Measurements from ENCODE around the gene CORO7. TPM values are rescaled to one million over a fixed set of nuclear protein-coding genes. Genes with fewer than 3 reads are reported as not detected.
A peak's percentile ranks its signal among the peaks of the same experiment; 100 is the strongest.

The CORO7 gene
- total RNA-seq, 1 donor from 2014 or later: 39.1 TPM

DNA sequence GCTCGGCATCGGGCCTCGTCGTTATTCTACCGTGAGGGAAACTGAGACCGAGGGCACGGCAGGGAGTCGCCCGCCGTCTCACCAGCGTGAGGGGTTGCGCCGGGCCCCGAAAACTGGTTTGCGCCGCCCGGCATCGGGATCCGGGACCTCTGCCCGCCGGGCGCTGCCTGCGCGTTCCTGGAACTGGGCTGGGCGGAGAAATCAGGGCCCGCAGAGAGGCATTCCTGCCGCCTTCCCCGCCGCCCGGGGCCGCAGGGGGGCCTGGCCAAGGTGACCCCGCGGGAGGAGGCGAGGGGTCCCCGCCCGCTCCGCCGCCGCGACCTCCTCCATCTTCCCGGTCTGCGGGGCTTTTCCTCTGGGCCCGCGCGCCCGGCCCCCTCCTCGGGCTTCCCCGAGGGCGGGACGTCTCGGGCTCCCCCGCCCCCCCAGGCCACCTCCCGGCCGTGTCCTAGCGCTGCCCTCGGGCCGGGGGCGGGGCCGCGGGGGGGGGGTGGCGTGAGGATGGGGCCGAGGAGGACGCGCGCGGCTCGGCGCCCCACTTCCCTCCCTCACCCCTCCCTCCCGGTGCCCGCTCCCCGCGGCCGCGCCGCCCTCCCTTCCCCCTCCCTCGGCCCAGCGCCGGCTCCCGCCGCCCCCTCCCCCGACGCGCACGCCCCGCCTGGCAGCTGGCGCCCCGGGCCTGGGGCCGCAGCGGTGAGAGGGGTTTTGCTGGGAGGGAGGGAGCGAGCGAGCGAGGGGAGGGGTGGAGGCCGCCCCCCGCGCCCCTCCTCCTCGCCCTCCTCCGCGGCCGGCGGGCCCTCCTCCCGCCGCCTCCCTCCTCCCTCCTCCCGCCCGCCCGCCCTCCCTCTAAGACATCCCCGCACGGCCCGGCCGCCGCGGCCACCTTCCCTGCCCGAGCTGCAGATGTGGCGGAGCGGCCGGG, 100.9 kb downstream of the CORO7 start, which contains the start of gene GLIS2:
TSS of gene GLIS2 (plus strand) at position 882 of the 922 bp plus-strand sequence. CDS start 16,214 bp downstream, outside the sequence.
- no peak for FAIRE-seq
- DNase-seq (ENCODE audit: low spot score in 2 of 2): peak; percentile 80 to 86

DNA sequence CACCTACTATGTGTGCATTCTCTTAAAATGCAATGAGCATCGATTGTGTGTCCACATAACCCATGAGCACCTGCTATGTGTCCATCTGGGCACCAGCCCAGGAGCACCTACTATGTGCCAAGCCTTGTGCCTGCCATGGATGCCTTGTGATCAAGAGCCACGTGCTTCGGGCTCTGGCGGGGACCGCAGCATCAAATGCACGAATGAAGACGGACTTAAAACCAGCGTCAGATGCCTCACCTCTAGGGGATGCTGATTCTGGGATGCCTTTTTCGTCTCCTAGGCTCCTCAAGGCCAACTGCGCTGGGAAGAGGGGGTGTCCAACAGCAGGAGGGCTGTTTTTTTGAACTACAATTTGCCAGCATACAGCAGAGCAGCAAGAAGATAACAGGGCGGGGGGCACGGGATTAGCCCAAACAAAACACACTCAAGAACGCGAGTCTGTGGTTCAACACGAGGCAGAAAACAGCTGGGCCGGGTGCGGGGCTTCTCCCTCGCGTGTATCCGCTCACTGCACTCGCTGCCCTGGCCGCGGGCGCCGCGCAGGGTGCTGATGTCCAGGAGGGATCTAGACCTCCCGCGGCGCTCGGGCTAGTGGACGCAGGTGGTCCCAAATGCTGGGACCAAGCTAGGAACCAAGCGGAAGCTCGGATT, 101.7 kb downstream of the CORO7 start:
- FAIRE-seq (no peak), DNase-seq (ENCODE audit: low spot score in 2 of 2) (no peak)

DNA sequence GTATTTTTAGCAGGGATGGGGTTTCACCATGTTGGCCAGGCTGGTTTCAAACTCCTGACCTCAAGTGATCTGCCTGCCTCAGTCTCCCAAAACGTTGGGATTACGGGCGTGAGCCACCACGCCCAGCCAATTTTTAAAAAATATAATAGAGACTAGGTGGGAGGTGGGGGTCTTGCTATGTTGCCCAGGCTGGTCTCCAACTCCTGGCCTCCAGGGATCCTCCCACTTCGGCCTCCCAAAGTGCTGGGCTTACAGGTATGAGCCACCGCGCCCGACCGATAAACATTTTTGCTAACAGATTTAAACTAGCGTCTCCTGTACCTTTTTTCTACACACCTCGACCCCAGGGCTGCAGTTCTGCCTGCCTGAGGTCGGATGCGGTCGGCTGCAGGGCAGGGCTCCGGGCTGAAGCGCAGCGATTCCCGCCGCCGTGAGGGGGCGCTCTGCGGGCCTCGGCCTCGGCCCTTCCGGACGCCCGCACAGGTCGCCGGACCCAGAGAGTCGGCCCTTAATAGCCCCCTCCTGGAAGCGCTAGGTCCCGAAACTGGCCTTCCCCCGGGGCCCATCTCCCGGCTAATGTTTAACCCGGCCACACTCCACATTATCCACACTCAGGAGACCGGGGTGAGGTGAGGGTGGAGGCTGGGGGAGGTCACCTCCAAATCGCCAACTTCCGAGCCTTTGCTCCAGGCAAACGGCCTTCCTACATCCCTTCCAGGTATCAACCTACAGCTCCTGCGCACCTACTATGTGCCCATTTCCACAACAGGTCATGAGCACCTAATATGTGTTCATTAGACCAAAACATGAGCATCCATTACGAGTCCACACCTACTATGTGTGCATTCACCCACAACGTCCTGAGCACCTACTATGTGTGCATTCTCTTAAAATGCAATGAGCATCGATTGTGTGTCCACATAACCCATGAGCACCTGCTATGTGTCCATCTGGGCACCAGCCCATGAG, 102.5 kb downstream of the CORO7 start:
- no peak for FAIRE-seq

DNA sequence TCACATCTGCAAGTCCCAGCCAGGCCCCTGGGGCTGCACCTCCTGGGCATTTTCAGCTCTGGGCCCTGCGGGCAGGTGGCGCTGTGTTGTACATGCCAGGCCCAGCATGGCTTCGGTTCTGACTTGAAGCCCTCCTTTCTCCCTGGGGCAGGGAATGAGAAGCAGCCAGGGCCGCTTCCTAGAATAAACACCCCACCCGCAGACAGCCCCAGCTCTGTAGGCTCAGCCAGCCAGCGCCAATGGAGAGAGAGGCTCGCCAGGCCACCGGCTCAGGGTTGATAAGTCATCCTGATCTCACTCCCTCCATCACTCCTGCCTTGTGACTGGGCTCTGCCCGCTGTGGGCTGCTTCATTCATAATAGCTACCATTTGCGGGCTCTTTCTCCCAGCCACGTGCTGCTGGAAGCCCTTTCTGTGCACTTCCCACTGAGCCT, 106.5 kb downstream of the CORO7 start:
- FAIRE-seq: no peak
- peak in 1 of 2 donors; percentile 41 for DNase-seq (ENCODE audit: low spot score in 2 of 2)

More for the DNA sequence above, 102.5 kb downstream of the CORO7 start:
- DNase-seq (ENCODE audit: low spot score in 2 of 2): no peak

DNA sequence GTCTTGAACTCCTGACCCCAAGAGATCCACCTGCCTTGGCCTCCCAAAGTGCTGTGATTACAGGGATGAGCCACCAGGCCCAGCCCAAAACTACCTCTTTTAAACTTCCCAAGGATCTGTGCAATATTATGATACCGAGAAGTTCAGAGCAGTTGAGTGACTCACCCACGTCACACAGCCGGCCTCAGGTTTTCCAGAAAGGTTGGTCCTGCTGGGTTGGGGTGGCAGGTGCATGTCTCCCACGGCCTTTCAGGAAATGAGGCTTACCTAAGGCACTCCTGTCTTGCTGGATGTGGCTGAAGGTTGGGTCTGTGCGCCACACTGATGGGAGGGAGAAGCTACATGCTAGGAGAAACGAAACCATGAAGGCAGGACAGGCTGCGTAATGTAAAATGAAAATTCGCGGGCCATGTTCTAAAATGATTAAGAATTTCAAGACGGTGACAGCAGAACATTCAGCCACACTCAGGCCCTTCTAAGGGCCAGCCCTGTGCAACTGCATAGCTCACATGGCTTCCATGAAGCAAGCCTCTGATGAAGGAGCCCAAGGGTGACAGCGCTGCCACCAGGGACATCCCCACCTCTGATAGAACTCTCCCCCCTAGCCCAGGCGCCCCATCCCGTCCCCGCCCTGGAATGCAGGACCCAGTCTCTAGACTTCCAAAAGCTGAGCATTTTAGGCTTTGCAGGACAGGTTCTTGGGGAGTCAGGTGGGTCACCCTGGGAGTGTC, 107.1 kb downstream of the CORO7 start:
- no peak for DNase-seq (ENCODE audit: low spot score in 2 of 2)
- FAIRE-seq: no peak

DNA sequence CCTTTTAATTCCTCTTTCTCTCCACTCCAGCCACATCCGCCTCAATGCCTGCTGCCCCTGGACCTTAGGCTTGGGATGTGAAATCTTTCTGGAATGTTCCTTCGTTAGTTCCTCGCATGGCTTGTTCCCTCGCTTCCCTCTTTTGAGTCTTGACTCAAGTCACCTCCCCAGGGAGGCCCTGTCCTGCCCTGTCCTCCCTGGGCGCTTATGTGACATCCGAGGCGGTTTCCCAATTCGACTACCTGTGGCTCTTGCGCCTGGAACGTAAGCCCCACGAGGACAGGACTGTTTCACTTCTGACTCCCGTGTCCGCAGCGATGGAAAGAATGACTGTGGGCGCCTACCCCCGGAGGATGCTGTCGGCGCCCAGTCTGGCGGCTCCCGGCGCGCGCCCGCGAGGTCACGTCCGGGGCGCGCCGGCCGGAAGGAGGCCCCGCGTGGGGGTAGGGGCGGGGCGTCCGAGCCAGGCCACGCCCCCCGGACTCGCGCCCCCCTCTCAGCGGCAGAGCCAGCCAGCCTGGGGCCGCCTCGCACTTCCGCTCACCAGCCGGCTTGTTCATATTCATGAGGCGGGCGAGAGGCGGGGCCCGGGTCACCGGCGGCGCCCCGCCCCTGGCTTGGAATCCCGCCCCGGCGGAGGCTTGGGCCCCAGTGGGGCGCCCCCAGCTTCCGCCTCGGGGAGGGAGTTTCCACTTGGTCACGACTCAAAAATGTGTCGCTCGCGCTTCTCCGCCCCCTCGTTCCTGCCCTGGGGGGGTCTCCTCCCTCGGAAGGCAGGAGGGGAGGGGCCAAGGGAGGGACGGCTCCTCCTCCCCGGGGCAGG, 109.0 kb downstream of the CORO7 start:
- no peak for FAIRE-seq
- DNase-seq (ENCODE audit: low spot score in 2 of 2): peak; percentile 93 to 98

DNA sequence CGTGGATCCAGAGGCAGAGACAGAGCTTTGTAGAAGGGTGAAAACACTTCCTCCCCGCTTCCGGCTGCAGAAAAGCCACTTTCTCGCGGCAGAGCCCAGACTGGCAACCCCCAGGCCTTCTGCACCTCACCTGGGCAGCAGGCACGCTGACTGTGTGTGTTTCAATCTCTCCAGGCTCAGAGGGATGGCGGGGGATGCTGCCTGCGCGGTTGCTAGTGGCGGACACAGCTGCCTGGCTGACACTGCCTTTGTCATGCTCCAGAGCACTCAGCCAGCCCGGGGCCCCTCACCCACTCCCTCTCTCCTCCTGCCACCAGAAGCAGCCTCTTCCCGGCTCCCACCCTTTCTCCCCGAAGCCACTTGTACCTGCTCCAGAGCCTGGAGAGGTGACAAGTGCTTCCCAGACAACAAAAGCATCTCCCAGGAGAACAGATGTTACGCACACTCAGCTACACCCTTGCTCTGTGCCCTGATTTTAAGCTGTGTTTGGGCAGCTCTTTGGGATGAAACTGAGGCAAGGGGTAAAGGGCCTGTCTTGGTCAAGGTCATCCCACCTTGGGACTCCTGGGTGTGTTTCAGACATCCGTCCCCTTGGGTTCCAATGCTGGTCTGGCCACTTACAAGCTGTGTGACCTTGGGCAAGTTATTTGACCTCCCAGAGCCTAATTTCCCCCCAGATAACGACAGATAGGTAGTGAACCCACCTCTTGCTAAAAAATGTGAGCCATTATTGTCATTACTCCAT, 109.8 kb downstream of the CORO7 start:
- DNase-seq (ENCODE audit: low spot score in 2 of 2) (peak in 1 of 2 donors; percentile 18), FAIRE-seq (no peak)

Small RNA genes lying within 50 kb of the gene (small RNA-seq; reads per million reads assigned to genes)
- gene AC012676.2: not detected

Other genes with a start within 250 kb of the CORO7 start
- under 0.01 TPM for gene SRL, start 174.5 kb downstream of the CORO7 start, total RNA-seq
- gene TFAP4, start 143.6 kb downstream of the CORO7 start, total RNA-seq: 14.7 TPM
- gene GLIS2, start 100.5 kb downstream of the CORO7 start, total RNA-seq: 8.6 TPM
- 28.5 TPM for gene PAM16, start 65.3 kb downstream of the CORO7 start, total RNA-seq
- gene VASN, start 44.7 kb downstream of the CORO7 start, total RNA-seq: 1.6 TPM
- 42.8 TPM for gene DNAJA3, start 9.3 kb upstream of the CORO7 start, total RNA-seq
- 62.0 TPM for gene NMRAL1, start 58.0 kb upstream of the CORO7 start, total RNA-seq
- 39.5 TPM for gene HMOX2, start 59.8 kb upstream of the CORO7 start, total RNA-seq
- gene CDIP1, start 122.2 kb upstream of the CORO7 start, total RNA-seq: 9.8 TPM
- 0.41 TPM for gene C16orf96, start 139.7 kb upstream of the CORO7 start, total RNA-seq
- 1.6 TPM for gene UBALD1, start 198.3 kb upstream of the CORO7 start, total RNA-seq
- gene MGRN1, start 208.2 kb upstream of the CORO7 start, total RNA-seq: 33.4 TPM

All from frontal cortex (tissue), 4 donors.